ENCODE measurements around the gene LRP1B. TPM values are rescaled to one million over a fixed set of nuclear protein-coding genes. Genes with fewer than 3 reads are reported as not detected.

The LRP1B gene
- total and polyA plus RNA-seq, 7 experiments from 2014 or later = 0.10 TPM; not detected in 6

DNA sequence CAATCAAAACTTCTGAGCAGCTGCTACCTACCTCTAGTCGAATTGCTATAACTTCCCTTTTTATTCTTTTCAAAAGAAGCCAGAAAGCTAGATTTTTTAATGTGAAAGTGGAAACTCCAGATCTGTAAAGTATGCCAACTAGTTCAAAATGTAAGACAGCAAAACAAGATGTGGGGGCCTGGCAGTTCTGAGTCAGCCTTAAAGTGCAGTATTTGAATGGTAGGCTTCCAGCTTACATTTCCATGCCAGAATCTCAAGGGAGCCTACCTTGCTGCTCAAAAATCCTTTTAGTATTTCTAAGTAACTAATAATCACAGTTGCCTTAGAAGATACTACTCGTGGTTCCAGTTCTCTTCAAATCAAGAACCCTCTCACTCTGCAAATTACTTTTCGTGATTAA, 1288.7 kb downstream of the LRP1B start:
- H3K36me3 Mint-ChIP-seq = no peaks in the 10 kb centered on the region
- intact Hi-C loops (cut with micrococcal nuclease) = no loop called here
- H3K4me1 Mint-ChIP-seq = no peaks in the 10 kb centered on the region
- no peaks in the 10 kb centered on the region for H3K27me3 Mint-ChIP-seq
- H3K9me3 Mint-ChIP-seq = peaks cover 0 to 13% (median 2%) of the 10 kb centered on the region in 11 donors
- no peak overlapping the region for H3K27ac Mint-ChIP-seq
- no peak overlapping the region for H3K4me3 Mint-ChIP-seq
- DNase-seq = no peak
- no peaks in the 10 kb centered on the region for H3K27me3 ChIP-seq (ENCODE audit: control insufficient read depth in 2 of 2, insufficient read depth in 2 of 2, low read length in 2 of 2)
- no peaks in the 10 kb centered on the region for H3K36me3 ChIP-seq (ENCODE audit: control insufficient read depth in 2 of 3, insufficient read depth in 3 of 3, low read length in 3 of 3)
- no peak for ATAC-seq
- CTCF ChIA-PET = no interaction called here
- no peaks in the 10 kb centered on the region for H3K9me3 ChIP-seq (ENCODE audit: control insufficient read depth in 2 of 3, low read length in 3 of 3)
- H3K4me1 ChIP-seq (ENCODE audit: control insufficient read depth in 2 of 2, insufficient read depth in 2 of 2, low read length in 2 of 2) = no peaks in the 10 kb centered on the region
- no peak overlapping the region for H3K4me3 ChIP-seq (ENCODE audit: low read length)
- POLR2A ChIA-PET = no interaction called here
- H3K27ac ChIP-seq (ENCODE audit: low read depth, low read length) = no peak overlapping the region

DNA sequence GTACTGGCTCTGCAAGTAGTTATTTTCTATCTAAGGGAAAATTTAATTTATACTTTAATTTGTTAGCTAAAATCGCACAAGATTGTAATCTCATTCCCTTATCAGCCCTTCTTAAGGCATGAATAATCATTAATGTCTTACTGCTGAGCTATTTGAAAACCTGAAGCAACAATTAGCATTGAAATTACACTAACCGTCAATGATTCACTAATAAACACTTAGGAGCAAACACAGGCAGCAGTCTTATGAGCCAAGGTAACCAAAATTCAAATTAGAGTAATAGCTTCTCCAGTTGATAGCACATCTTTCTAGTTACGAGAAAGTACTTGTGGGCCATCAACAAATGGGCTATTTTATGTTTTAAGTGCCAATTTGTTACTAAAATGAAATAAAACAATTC, 1289.7 kb downstream of the LRP1B start:
- no peak overlapping the region for H3K27ac Mint-ChIP-seq
- H3K4me3 Mint-ChIP-seq = no peak overlapping the region
- no peaks in the 10 kb centered on the region for H3K27me3 Mint-ChIP-seq
- intact Hi-C loops (cut with micrococcal nuclease) = no loop called here
- H3K36me3 Mint-ChIP-seq = no peaks in the 10 kb centered on the region
- H3K27ac ChIP-seq (ENCODE audit: low read depth, low read length) = no peak overlapping the region
- H3K9me3 ChIP-seq (ENCODE audit: control insufficient read depth in 2 of 3, low read length in 3 of 3) = no peaks in the 10 kb centered on the region
- H3K9me3 Mint-ChIP-seq = peaks cover 0 to 18% (median 3%) of the 10 kb centered on the region in 11 donors
- no peak for ATAC-seq
- no peaks in the 10 kb centered on the region for H3K4me1 Mint-ChIP-seq
- DNase-seq = no peak
- CTCF ChIA-PET = no interaction called here
- H3K4me3 ChIP-seq (ENCODE audit: low read length) = no peak overlapping the region
- no peaks in the 10 kb centered on the region for H3K36me3 ChIP-seq (ENCODE audit: control insufficient read depth in 2 of 3, insufficient read depth in 3 of 3, low read length in 3 of 3)
- no peaks in the 10 kb centered on the region for H3K4me1 ChIP-seq (ENCODE audit: control insufficient read depth in 2 of 2, insufficient read depth in 2 of 2, low read length in 2 of 2)
- no peaks in the 10 kb centered on the region for H3K27me3 ChIP-seq (ENCODE audit: control insufficient read depth in 2 of 2, insufficient read depth in 2 of 2, low read length in 2 of 2)
- POLR2A ChIA-PET = no interaction called here

DNA sequence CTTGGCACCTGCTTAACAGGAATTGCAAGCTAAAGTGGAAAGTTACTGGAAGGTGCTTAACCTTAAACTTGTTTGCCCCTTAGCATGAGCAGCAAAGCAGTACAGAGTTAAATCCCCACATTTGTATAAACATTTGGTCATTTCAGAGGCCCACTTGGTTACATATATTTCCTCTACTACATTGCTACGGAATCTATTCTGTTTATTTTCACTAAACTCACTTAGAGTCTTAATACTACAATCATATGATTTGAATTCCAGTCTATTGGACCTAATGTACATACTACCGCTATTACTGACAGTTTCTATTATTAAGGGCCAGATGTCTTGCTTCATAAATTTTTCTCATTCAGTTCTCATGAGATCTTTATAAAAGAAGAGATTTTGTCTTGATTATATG, 1294.0 kb downstream of the LRP1B start:
- POLR2A ChIA-PET = no interaction called here
- Histone ChIP-seq H3K27me3 (ENCODE audit: control insufficient read depth in 2 of 2, insufficient read depth in 2 of 2, low read length in 2 of 2) (no peaks in the 10 kb centered on the region), H3K4me1 (ENCODE audit: control insufficient read depth in 2 of 2, insufficient read depth in 2 of 2, low read length in 2 of 2) (no peaks in the 10 kb centered on the region), H3K4me3 (ENCODE audit: low read length) (no peak overlapping the region), H3K36me3 (ENCODE audit: control insufficient read depth in 2 of 3, insufficient read depth in 3 of 3, low read length in 3 of 3) (no peaks in the 10 kb centered on the region), H3K27ac (ENCODE audit: low read depth, low read length) (no peak overlapping the region), H3K9me3 (ENCODE audit: control insufficient read depth in 2 of 3, low read length in 3 of 3) (no peaks in the 10 kb centered on the region)
- no peaks in the 10 kb centered on the region for H3K36me3 Mint-ChIP-seq
- CTCF ChIA-PET = no interaction called here
- H3K4me1 Mint-ChIP-seq = no peaks in the 10 kb centered on the region
- H3K27me3 Mint-ChIP-seq = no peaks in the 10 kb centered on the region
- peaks cover 0 to 13% (median 3%) of the 10 kb centered on the region in 11 donors for H3K9me3 Mint-ChIP-seq
- H3K4me3 Mint-ChIP-seq = no peak overlapping the region
- no peak for DNase-seq
- ATAC-seq = no peak
- intact Hi-C loops (cut with micrococcal nuclease) = no loop called here
- no peak overlapping the region for H3K27ac Mint-ChIP-seq

DNA sequence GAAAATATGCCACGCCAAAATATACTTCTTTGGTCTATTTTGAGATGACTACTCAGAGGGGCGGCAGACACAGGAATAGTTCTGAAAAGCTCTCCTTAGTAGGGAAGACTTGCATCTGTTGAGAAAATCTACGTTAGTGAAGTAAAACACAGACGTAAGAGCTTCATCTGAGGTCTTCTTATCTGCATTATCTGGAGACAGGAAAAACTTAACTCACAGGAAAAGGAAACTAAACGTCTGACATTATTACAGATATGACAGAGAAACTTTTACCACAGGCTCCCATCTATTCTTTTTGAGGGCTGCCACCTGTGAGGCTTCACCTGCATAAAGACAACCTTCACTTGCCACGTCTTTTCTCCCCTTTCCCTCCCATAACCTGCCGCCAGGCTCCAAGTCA, 1295.7 kb downstream of the LRP1B start:
- POLR2A ChIA-PET = no interaction called here
- H3K36me3 Mint-ChIP-seq = no peaks in the 10 kb centered on the region
- Histone ChIP-seq H3K4me3 (ENCODE audit: low read length) (no peak overlapping the region), H3K9me3 (ENCODE audit: control insufficient read depth in 2 of 3, low read length in 3 of 3) (no peaks in the 10 kb centered on the region), H3K4me1 (ENCODE audit: control insufficient read depth in 2 of 2, insufficient read depth in 2 of 2, low read length in 2 of 2) (no peaks in the 10 kb centered on the region), H3K27ac (ENCODE audit: low read depth, low read length) (no peak overlapping the region), H3K27me3 (ENCODE audit: control insufficient read depth in 2 of 2, insufficient read depth in 2 of 2, low read length in 2 of 2) (no peaks in the 10 kb centered on the region), H3K36me3 (ENCODE audit: control insufficient read depth in 2 of 3, insufficient read depth in 3 of 3, low read length in 3 of 3) (no peaks in the 10 kb centered on the region)
- no peak overlapping the region for H3K27ac Mint-ChIP-seq
- no peak for ATAC-seq
- CTCF ChIA-PET = no interaction called here
- no peak overlapping the region for H3K4me3 Mint-ChIP-seq
- intact Hi-C loops (cut with micrococcal nuclease) = no loop called here
- DNase-seq = no peak
- peaks cover 0 to 28% (median 5%) of the 10 kb centered on the region in 11 donors for H3K9me3 Mint-ChIP-seq
- H3K27me3 Mint-ChIP-seq = no peaks in the 10 kb centered on the region
- no peaks in the 10 kb centered on the region for H3K4me1 Mint-ChIP-seq

DNA sequence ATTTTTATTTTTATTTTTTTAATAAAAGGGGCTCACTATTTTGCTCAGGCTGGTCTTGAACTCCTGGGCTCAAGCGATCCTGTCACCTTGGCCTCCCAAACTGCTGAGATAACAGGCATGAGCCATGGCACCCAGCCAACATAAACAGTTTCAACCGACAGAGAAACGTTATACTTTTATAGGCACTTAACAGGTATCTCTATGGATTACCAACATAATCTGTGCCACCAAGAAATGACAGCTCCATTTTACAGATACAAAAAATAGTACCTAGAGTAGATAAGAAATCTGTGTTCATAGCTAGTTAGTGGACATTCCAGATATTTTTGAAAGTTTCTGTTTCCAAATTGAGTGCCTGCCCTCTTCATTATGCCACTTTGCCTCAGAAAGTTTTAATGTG, 1316.7 kb downstream of the LRP1B start:
- H3K27ac ChIP-seq (ENCODE audit: low read depth, low read length) = no peak overlapping the region
- Mint-ChIP-seq H3K27me3 (no peaks in the 10 kb centered on the region), H3K4me1 (no peaks in the 10 kb centered on the region), H3K27ac (no peak overlapping the region), H3K36me3 (no peaks in the 10 kb centered on the region), H3K9me3 (peaks cover 0 to 21% (median 5%) of the 10 kb centered on the region in 11 donors), H3K4me3 (no peak overlapping the region)
- H3K36me3 ChIP-seq (ENCODE audit: control insufficient read depth in 2 of 3, insufficient read depth in 3 of 3, low read length in 3 of 3) = no peaks in the 10 kb centered on the region
- ChIA-PET CTCF (no interaction called here), POLR2A (no interaction called here)
- ATAC-seq (no peak), DNase-seq (no peak)
- no peaks in the 10 kb centered on the region for H3K9me3 ChIP-seq (ENCODE audit: control insufficient read depth in 2 of 3, low read length in 3 of 3)
- H3K27me3 ChIP-seq (ENCODE audit: control insufficient read depth in 2 of 2, insufficient read depth in 2 of 2, low read length in 2 of 2) = no peaks in the 10 kb centered on the region
- no peaks in the 10 kb centered on the region for H3K4me1 ChIP-seq (ENCODE audit: control insufficient read depth in 2 of 2, insufficient read depth in 2 of 2, low read length in 2 of 2)
- H3K4me3 ChIP-seq (ENCODE audit: low read length) = no peak overlapping the region
- intact Hi-C loops (cut with micrococcal nuclease) = no loop called here

DNA sequence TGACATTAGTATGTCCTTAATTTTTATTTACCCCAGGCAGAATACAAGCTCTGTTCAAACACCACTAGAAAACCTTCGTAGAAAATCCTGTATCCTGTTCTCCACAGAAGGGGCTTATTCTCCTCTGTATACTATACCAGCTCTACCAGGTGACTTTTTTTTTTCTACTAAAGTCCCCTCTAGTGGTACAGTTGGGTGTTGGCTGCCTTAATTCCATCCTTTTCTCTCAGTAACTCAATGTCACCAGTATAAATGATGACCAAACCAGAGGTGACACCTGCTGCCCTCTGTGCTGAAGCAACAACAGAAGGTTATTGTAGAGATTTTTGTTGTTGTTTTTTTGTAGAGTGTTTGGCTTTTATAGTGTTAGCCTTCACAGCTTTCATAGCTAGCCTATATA, 1322.0 kb downstream of the LRP1B start:
- no peaks in the 10 kb centered on the region for H3K4me1 Mint-ChIP-seq
- intact Hi-C loops (cut with micrococcal nuclease) = no loop called here
- no peaks in the 10 kb centered on the region for H3K27me3 Mint-ChIP-seq
- no peaks in the 10 kb centered on the region for H3K9me3 ChIP-seq (ENCODE audit: control insufficient read depth in 2 of 3, low read length in 3 of 3)
- peaks cover 0 to 23% (median 2%) of the 10 kb centered on the region in 11 donors for H3K9me3 Mint-ChIP-seq
- H3K36me3 Mint-ChIP-seq = no peaks in the 10 kb centered on the region
- POLR2A ChIA-PET = no interaction called here
- H3K27ac Mint-ChIP-seq = no peak overlapping the region
- no peaks in the 10 kb centered on the region for H3K4me1 ChIP-seq (ENCODE audit: control insufficient read depth in 2 of 2, insufficient read depth in 2 of 2, low read length in 2 of 2)
- no peak for ATAC-seq
- H3K4me3 Mint-ChIP-seq = no peak overlapping the region
- DNase-seq = no peak
- H3K27me3 ChIP-seq (ENCODE audit: control insufficient read depth in 2 of 2, insufficient read depth in 2 of 2, low read length in 2 of 2) = no peaks in the 10 kb centered on the region
- CTCF ChIA-PET = no interaction called here
- H3K27ac ChIP-seq (ENCODE audit: low read depth, low read length) = no peak overlapping the region
- H3K4me3 ChIP-seq (ENCODE audit: low read length) = no peak overlapping the region
- no peaks in the 10 kb centered on the region for H3K36me3 ChIP-seq (ENCODE audit: control insufficient read depth in 2 of 3, insufficient read depth in 3 of 3, low read length in 3 of 3)

DNA sequence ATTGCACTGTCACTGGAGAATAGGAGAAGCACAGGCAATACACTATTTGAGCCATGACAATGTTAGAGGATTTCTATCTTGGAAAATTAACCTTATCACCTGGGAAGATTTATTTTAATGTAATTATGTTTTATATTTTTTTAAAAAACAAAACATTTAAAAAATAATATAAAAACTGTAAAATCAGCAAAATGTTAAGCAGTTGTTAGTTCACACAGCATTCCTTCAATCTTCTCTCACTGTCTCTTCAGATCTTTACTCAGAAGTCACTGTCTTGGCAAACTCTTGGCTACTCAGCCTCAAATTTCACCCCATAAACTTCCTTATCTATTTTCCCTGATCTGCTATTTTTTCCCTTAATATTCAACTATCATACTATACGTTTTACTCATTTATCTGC, 1322.6 kb downstream of the LRP1B start:
- no peaks in the 10 kb centered on the region for H3K4me1 Mint-ChIP-seq
- intact Hi-C loops (cut with micrococcal nuclease) = no loop called here
- Histone ChIP-seq H3K4me1 (ENCODE audit: control insufficient read depth in 2 of 2, insufficient read depth in 2 of 2, low read length in 2 of 2) (no peaks in the 10 kb centered on the region), H3K36me3 (ENCODE audit: control insufficient read depth in 2 of 3, insufficient read depth in 3 of 3, low read length in 3 of 3) (no peaks in the 10 kb centered on the region), H3K4me3 (ENCODE audit: low read length) (no peak overlapping the region), H3K27ac (ENCODE audit: low read depth, low read length) (no peak overlapping the region), H3K27me3 (ENCODE audit: control insufficient read depth in 2 of 2, insufficient read depth in 2 of 2, low read length in 2 of 2) (no peaks in the 10 kb centered on the region), H3K9me3 (ENCODE audit: control insufficient read depth in 2 of 3, low read length in 3 of 3) (no peaks in the 10 kb centered on the region)
- no peak overlapping the region for H3K4me3 Mint-ChIP-seq
- ChIA-PET CTCF (no interaction called here), POLR2A (no interaction called here)
- no peak overlapping the region for H3K27ac Mint-ChIP-seq
- H3K27me3 Mint-ChIP-seq = no peaks in the 10 kb centered on the region
- ATAC-seq (no peak), DNase-seq (no peak)
- no peaks in the 10 kb centered on the region for H3K36me3 Mint-ChIP-seq
- peaks cover 0 to 19% (median under 1%) of the 10 kb centered on the region in 11 donors for H3K9me3 Mint-ChIP-seq

All from naive thymus-derived CD4-positive, alpha-beta T cell (primary cell).